ENCODE data around the gene CCM2L.

DNA sequence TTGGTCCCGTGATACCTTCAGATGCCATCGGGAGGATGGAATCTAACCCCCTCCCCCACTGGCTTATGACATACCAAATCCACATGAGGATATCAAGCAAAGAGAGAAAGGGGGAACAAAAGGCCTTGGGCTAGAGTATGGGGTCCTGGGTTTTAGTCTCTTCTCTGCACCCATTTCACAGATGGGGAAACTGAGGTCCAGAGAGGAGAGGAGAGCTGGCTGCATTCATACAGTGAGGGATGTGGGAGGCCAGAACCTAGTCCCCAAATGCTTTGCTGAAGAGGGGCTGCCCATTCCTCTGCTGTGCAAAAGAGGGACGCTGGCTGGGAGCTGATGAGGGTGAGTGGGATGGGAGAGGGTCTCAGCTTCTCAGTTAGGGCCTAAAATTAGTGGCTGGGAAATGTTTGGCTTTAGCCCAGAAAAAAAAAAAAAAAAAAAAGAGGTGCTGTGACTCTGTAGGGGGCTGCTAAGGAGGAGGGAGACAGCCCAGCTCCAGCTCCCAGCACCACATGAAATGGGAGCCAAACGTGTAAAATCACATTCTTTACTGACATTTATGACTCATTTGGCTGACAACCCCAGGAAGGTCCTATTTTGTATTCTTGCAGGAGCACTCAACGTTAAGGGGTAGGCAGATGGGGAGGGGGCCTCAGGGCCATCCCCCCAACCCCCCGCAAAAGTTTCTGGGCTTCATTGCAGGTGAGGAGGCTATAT lies 30.4 kb upstream of the CCM2L start:
- no peak for TF ChIP-seq CTCF (IDR thresholded peaks at IDR 0.05; ENCODE audit: borderline replicate concordance, extremely low read depth, low read length, poor library complexity, severe bottlenecking)
- TF ChIP-seq EZH2 (IDR thresholded peaks at IDR 0.05; ENCODE audit: borderline replicate concordance, low read depth, low read length, severe bottlenecking), result no peak
